ENCODE data around the gene SCN3B. TPM values are rescaled to one million over a fixed set of nuclear protein-coding genes. Genes with fewer than 3 reads are reported as not detected.

The SCN3B gene
- total RNA-seq, 4 donors from 2014 or later: 0.20 to 1.1 (median 0.58) TPM

DNA sequence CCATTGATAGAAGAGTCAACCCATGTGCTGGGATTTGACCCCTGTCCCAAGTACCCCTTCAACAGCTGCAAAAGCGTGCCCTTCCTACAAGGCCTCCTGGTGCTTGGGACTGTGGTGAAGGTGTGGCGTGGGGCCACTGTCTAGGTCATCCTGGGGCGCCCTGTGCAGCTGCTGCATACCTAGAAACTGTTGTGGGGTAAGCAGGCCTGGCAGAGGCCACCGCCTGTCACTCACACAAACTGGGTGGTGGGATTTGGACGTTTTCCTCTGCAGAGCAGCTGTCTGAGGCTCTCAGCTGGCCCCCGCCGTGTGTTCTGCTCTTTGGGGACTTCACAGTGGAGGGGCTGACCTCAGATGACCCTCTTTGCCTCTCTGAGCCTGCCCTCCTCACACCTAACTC, 69.7 kb downstream of the SCN3B start:
- no peak overlapping the region for H3K27ac ChIP-seq
- H3K27me3 ChIP-seq: no peaks in the 10 kb centered on the region
- no peak for DNase-seq
- TF ChIP-seq, protein P1, sequence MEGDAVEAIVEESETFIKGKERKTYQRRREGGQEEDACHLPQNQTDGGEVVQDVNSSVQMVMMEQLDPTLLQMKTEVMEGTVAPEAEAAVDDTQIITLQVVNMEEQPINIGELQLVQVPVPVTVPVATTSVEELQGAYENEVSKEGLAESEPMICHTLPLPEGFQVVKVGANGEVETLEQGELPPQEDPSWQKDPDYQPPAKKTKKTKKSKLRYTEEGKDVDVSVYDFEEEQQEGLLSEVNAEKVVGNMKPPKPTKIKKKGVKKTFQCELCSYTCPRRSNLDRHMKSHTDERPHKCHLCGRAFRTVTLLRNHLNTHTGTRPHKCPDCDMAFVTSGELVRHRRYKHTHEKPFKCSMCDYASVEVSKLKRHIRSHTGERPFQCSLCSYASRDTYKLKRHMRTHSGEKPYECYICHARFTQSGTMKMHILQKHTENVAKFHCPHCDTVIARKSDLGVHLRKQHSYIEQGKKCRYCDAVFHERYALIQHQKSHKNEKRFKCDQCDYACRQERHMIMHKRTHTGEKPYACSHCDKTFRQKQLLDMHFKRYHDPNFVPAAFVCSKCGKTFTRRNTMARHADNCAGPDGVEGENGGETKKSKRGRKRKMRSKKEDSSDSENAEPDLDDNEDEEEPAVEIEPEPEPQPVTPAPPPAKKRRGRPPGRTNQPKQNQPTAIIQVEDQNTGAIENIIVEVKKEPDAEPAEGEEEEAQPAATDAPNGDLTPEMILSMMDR (IDR thresholded peaks at IDR 0.05): no peak
- TF ChIP-seq POLR2AphosphoS5 (IDR thresholded peaks at IDR 0.05) (no peak), POLR2A (IDR thresholded peaks at IDR 0.05) (no peak), EP300 (IDR thresholded peaks at IDR 0.05; ENCODE audit: low read depth) (no peak)
- H3K4me1 ChIP-seq: peaks cover 0 to 29% (median 17%) of the 10 kb centered on the region in 4 donors
- WGBS, 2 donors (ENCODE audit: low coverage in 1 of 2): 80 to 100% methylated on average over 1 to 7 of the region's 7 CpGs
- intact Hi-C loops (cut with DNase I; ENCODE audit: low total_unique reads): no loop called here
- no peaks in the 10 kb centered on the region for H3K36me3 ChIP-seq
- in situ Hi-C loops (cut with MboI; ENCODE audit: low pct_ligation_motif_present in 1 of 4, low pct_unique_long_range_greater_than_20kb in 1 of 4, low sequenced_read_pairs in 3 of 4): no loop called here
- no peaks in the 10 kb centered on the region for H3K9me3 ChIP-seq
- H3K4me3 ChIP-seq: no peak overlapping the region

- Histone ChIP-seq H3K4me3 (no peak overlapping the region), H3K27me3 (no peaks in the 10 kb centered on the region), H3K4me1 (peaks cover 0 to 28% (median 17%) of the 10 kb centered on the region in 4 donors), H3K9me3 (no peaks in the 10 kb centered on the region), H3K36me3 (no peaks in the 10 kb centered on the region), H3K27ac (no peak overlapping the region)
- intact Hi-C loops (cut with DNase I; ENCODE audit: low total_unique reads) (no loop called here), in situ Hi-C loops (cut with MboI; ENCODE audit: low pct_ligation_motif_present in 1 of 4, low pct_unique_long_range_greater_than_20kb in 1 of 4, low sequenced_read_pairs in 3 of 4) (no loop called here)
- TF ChIP-seq POLR2AphosphoS5 (IDR thresholded peaks at IDR 0.05) (no peak), EP300 (IDR thresholded peaks at IDR 0.05; ENCODE audit: low read depth) (no peak)
- DNase-seq: no peak
- WGBS, 2 donors (ENCODE audit: low coverage in 1 of 2): 95 to 100% methylated on average over 1 to 4 of the region's 4 CpGs
Observed at GRCh38 chr11:123584186-123584585, 70.2 kb downstream of the SCN3B start.

DNA sequence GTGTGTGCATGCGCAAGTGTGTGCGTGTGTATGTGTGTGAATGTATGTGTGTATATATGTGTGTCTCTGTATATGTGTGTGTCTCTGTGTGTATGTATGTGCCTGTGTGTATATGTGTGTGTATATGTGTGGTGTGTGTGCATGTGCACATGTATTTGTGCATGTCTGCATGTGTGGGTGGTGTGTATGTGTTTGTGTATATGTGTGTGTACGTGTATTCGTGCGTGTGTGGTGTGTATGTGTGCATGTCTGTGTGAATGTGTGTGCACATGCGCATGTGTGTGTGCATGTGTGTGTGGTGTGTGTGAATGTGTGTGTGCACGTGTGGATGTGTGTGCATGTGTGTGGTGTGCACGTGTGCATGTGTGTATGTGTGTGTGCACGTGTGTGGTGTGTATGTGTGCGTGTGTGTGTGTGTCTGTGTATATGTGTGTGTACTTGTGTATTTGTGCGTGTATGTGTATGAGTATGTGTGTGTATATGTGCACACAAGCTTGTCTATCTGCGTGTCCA, 71.4 kb downstream of the SCN3B start:
- Histone ChIP-seq H3K9me3 (no peaks in the 10 kb centered on the region), H3K4me1 (peaks cover 0 to 24% (median 14%) of the 10 kb centered on the region in 4 donors), H3K27me3 (no peaks in the 10 kb centered on the region), H3K4me3 (no peak overlapping the region), H3K36me3 (no peaks in the 10 kb centered on the region), H3K27ac (no peak overlapping the region)
- in situ Hi-C loops (cut with MboI; ENCODE audit: low pct_ligation_motif_present in 1 of 4, low pct_unique_long_range_greater_than_20kb in 1 of 4, low sequenced_read_pairs in 3 of 4) (no loop called here), intact Hi-C loops (cut with DNase I; ENCODE audit: low total_unique reads) (no loop called here)
- no peak for DNase-seq
- TF ChIP-seq POLR2AphosphoS5 (IDR thresholded peaks at IDR 0.05) (no peak), POLR2A (IDR thresholded peaks at IDR 0.05) (no peak), EP300 (IDR thresholded peaks at IDR 0.05; ENCODE audit: low read depth) (no peak)
- TF ChIP-seq, protein P1 (IDR thresholded peaks at IDR 0.05): no peak
- WGBS, 2 donors (ENCODE audit: low coverage in 1 of 2): 68 to 87% methylated on average over 3 to 12 of the region's 12 CpGs

GRCh38 chr11:123581651-123582399, 72.6 kb downstream of the SCN3B start:
- Histone ChIP-seq H3K27ac (no peak overlapping the region), H3K4me1 (peaks cover 0 to 16% (median 7%) of the 10 kb centered on the region in 4 donors), H3K9me3 (no peaks in the 10 kb centered on the region), H3K4me3 (no peak overlapping the region), H3K36me3 (no peaks in the 10 kb centered on the region), H3K27me3 (peaks cover under 1% of the 10 kb centered on the region)
- intact Hi-C loops (cut with DNase I; ENCODE audit: low total_unique reads): no loop called here
- in situ Hi-C loops (cut with MboI; ENCODE audit: low pct_ligation_motif_present in 1 of 4, low pct_unique_long_range_greater_than_20kb in 1 of 4, low sequenced_read_pairs in 3 of 4): no loop called here
- DNase-seq: no peak
- TF ChIP-seq POLR2A (IDR thresholded peaks at IDR 0.05) (no peak), POLR2AphosphoS5 (IDR thresholded peaks at IDR 0.05) (no peak), EP300 (IDR thresholded peaks at IDR 0.05; ENCODE audit: low read depth) (no peak)
- TF ChIP-seq, protein P1 (IDR thresholded peaks at IDR 0.05): no peak
- WGBS, 2 donors (ENCODE audit: low coverage in 1 of 2): 90% methylated on average over 21 of the region's 22 CpGs; no CpG with 5 or more reads in 1 of the 2 donors
